Measurements from ENCODE around the gene GLIPR1L1.
A peak's percentile ranks its signal among the peaks of the same experiment; 100 is the strongest.

GLIPR1L1 gene

DNA sequence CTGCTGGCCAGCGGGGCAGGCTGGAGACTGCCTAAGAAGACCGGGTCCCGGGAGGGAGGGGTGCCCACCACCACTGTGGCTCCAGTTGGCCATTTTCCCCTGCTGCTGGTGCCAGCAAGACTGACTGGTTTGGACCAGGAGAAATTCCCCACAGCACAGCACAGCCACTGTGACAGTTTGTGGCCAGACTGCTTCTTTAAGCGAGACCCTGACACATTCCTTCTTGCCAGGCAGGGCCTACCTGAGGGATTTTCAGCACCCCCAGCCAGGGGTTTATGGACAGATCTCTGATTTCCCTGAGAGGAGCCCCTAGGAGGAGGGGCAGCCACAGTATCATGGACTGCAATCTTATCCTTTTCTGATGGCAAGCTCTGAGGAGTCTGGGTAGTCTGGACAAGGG, 15.5 kb downstream of the GLIPR1L1 start:
- H3K4me3 ChIP-seq (ENCODE audit: low read length): no peak overlapping the region
- DNase-seq (ENCODE audit: low read depth): no peak
- TF ChIP-seq, protein P1, sequence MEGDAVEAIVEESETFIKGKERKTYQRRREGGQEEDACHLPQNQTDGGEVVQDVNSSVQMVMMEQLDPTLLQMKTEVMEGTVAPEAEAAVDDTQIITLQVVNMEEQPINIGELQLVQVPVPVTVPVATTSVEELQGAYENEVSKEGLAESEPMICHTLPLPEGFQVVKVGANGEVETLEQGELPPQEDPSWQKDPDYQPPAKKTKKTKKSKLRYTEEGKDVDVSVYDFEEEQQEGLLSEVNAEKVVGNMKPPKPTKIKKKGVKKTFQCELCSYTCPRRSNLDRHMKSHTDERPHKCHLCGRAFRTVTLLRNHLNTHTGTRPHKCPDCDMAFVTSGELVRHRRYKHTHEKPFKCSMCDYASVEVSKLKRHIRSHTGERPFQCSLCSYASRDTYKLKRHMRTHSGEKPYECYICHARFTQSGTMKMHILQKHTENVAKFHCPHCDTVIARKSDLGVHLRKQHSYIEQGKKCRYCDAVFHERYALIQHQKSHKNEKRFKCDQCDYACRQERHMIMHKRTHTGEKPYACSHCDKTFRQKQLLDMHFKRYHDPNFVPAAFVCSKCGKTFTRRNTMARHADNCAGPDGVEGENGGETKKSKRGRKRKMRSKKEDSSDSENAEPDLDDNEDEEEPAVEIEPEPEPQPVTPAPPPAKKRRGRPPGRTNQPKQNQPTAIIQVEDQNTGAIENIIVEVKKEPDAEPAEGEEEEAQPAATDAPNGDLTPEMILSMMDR (conservative IDR thresholded peaks at IDR 0.05; ENCODE audit: low read length): no peak

DNA sequence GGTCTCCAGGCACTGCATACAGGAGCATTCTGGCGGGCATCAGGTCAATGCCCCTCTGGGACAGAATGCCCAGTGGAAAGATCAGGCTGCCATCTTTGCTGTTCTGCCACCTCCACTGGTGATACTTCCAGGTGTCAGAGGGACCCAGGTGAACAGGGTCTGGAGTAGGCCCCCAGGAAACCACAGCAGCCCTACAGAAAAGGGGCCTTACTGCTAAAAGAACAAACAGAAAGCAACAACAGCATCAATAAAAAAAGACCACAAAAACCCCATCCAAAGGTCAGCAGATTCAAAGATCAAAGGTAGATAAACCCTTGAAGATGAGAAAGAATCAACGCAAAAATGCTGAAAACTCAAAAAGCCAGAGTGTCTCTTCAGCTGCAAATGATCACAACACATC, 15.9 kb downstream of the GLIPR1L1 start:
- no peak for DNase-seq (ENCODE audit: low read depth)
- TF ChIP-seq, protein P1 (conservative IDR thresholded peaks at IDR 0.05; ENCODE audit: low read length): no peak
- no peak overlapping the region for H3K4me3 ChIP-seq (ENCODE audit: low read length)

DNA sequence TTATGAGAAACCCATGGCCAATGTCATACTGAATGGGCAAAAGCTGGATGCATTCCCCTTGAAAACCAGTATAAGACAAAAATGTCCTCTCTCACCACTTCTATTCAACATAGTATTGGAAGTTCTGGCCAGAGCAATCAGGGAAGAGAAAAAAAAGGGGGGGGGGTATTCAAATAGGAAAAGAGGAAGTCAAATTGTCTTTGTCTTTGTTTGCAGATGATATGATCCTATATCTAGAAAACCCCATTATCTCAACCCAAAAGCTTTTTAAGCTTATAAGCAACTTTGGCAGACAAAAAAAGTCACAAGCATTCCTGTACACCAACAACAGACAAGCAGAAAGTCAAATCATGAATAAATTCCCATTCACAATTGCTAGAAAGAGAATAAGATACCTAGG, 19.5 kb downstream of the GLIPR1L1 start:
- no peak overlapping the region for H3K4me3 ChIP-seq (ENCODE audit: low read length)
- DNase-seq (ENCODE audit: low read depth): no peak
- TF ChIP-seq, protein P1 (conservative IDR thresholded peaks at IDR 0.05; ENCODE audit: low read length): no peak

DNA sequence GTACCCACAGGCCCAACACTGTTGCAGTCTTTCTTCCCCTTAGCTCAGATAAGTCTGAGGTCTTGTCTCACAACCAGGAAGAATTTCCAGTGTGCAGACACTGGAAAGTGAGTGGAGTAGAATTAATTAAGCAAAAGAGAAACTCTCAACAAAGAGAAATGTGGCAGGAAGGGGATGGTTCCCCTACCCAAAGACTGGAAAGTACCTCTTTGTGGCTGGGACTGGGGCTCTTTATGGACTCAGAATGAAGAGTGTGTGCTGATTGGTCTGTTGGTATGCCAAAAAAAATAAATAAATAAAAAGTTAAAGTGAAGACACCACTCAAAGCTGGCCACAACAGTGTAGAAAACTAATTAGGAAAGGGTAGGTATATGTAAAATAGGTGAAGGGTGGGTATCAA, 26.4 kb downstream of the GLIPR1L1 start:
- DNase-seq (ENCODE audit: low read depth): no peak
- TF ChIP-seq, protein P1 (conservative IDR thresholded peaks at IDR 0.05; ENCODE audit: low read length): no peak
- no peak overlapping the region for H3K4me3 ChIP-seq (ENCODE audit: low read length)

DNA sequence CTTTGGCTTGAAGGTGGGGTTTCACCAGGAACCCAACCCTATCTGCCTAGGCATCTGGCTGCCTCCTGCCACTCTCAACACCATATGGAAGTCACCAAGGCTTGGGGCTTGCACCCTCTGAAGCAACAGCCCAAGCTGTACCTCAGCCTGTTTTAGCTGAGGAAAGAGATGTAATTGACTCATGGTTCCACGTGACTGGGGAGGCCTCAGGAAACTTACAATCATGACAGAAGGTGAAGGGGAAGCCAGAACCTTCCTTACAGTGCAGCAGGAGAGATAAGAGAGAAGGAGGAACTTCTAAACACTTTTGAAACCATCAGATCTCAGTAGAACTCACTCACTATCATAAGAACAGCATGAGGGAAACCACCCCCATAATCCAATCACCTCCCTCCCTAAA, 26.9 kb downstream of the GLIPR1L1 start:
- TF ChIP-seq, protein P1 (conservative IDR thresholded peaks at IDR 0.05; ENCODE audit: low read length): no peak
- no peak for DNase-seq (ENCODE audit: low read depth)
- H3K4me3 ChIP-seq (ENCODE audit: low read length): no peak overlapping the region

DNA sequence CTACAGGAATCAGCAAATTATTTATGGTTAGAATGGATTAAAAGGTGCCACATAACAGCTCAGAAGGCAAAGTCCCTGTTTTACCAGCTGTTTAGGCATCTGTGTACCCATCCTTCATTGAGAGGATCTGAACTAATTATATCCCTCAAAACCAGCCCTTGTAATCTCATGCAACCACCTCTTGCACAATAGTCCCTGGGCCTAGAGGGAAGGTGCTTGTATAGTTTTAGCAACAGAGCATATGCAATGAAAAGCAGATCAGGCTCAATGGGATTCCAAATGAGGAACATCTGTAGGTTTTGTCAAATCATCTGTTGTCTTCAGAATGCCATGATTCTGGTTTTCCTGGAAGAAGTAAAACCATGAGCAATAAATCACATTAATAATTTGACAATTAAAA, 30.4 kb downstream of the GLIPR1L1 start:
- H3K4me3 ChIP-seq (ENCODE audit: low read length): no peak overlapping the region
- peak; percentile 95 for DNase-seq (ENCODE audit: low read depth)
- TF ChIP-seq, protein P1 (conservative IDR thresholded peaks at IDR 0.05; ENCODE audit: low read length): no peak

DNA sequence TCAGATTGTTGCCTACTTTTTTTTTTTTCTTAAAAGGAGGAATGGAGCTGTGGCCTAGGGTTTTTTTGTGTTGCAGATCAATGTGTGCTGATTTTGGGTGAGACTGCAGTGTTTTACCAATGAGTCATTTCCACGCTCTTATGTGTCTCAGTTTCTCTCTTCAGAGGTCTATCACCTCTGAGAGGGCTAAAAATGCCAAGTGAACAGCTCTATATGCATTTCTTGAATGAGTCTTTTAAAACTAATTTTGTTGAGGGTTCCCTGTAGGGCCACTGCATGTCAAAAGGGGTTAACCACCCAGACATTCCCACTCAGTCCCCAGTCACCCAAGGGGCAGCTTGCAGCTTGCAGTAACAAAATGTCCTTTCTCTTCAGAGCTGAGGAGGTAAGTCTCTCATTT, 32.2 kb downstream of the GLIPR1L1 start:
- no peak overlapping the region for H3K4me3 ChIP-seq (ENCODE audit: low read length)
- DNase-seq (ENCODE audit: low read depth): peak; percentile 30
- TF ChIP-seq, protein P1 (conservative IDR thresholded peaks at IDR 0.05; ENCODE audit: low read length): no peak

Data from AG10803 (cell line).